ENCODE measurements around the gene IGSF9.

DNA sequence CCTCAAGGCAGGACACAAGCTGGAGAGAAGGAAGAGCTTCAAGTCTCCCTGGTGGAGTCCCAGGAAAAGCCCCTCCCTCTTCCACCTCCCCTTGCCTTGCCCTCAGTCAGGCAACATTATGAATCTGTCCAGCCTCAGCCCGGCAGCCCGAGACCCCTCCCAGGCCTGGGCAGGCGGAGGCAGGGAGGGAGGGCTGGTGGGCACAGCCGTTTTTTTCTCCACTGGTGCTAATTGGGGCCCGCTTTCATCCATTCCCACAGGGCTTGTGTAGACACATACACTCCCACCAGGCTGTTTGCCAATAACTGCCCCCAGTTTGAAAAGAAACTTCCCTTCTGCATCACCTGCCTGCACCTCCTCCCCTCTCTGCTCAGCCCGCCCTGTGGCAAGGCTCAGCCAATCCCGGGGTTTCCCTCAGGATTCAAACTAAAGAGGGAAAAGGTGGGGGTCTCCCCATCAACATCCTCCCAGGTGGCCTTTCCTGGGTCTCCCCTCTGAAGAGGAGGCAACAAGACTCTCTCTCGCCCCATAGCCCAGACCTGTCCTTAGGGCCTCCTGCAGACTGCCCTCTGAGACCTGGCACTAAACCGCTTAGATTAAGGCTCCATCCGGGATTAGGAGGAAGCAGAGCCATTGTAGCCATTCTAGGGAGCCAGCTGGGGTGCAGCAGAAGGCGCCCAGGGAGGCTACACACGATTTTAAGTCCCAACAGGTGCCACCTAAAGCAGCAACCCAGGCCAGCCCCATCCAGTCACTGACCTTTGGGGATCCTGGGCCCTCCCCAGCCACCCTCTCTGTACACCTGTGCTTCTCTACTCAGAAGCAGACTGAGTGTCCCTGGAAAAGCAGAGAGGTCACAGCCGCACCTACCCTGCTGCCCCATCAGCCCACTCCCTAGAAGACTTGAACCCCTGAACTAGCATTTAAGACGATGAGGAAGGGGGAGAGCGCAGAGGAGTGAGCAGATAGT, 3.5 kb downstream of the IGSF9 start:
- TF ChIP-seq POLR2AphosphoS5 (IDR thresholded peaks at IDR 0.05; ENCODE audit: low read depth, low read length): no peak
- no peak for TF ChIP-seq TAF1 (IDR thresholded peaks at IDR 0.05; ENCODE audit: low read depth, low read length)
- TF ChIP-seq POLR2A (IDR thresholded peaks at IDR 0.05; ENCODE audit: low read depth, low read length): no peak
